GM21576 (cell line): ENCODE results near the gene PLBD1.

Experiments
- ATAC-seq: cut with Tn5 transposase; IDR thresholded peaks from one replicate; pipeline ENCODE4 v1.9.1; 2021; ENCODE audit warnings: mild to moderate bottlenecking, moderate library complexity; ENCODE audit not compliant: unreplicated experiment

Gene PLBD1

GRCh38 chr12:14567351-14568162 is at the start of gene PLBD1:
Gene PLBD1 (minus strand): TSS chr12:14567883. CDS start chr12:14567696, 187 bp downstream.
- peak; percentile 58 for ATAC-seq

GRCh38 chr12:14614704-14615121 is 47.0 kb upstream of the PLBD1 start:
- ATAC-seq, result peak; percentile 45

GRCh38 chr12:14613718-14614117 is 46.0 kb upstream of the PLBD1 start:
- ATAC-seq, result peak; percentile 95

GRCh38 chr12:14612898-14613445 is 45.3 kb upstream of the PLBD1 start:
- no peak for ATAC-seq

- no peak for ATAC-seq
These were observed 44.6 kb upstream of the PLBD1 start for GRCh38 chr12:14612250-14612649.

GRCh38 chr12:14611640-14612203 is 44.0 kb upstream of the PLBD1 start:
- ATAC-seq, result no peak

GRCh38 chr12:14607568-14607967 is 39.9 kb upstream of the PLBD1 start:
- no peak for ATAC-seq

GRCh38 chr12:14605401-14605989 is 37.8 kb upstream of the PLBD1 start:
- no peak for ATAC-seq

- ATAC-seq, result no peak
These were observed 34.2 kb upstream of the PLBD1 start for GRCh38 chr12:14601692-14602478.

GRCh38 chr12:14597480-14597879 is 29.8 kb upstream of the PLBD1 start:
- no peak for ATAC-seq

- no peak for ATAC-seq
These were observed 24.0 kb upstream of the PLBD1 start for GRCh38 chr12:14591719-14592118.

GRCh38 chr12:14589169-14590004 is 21.7 kb upstream of the PLBD1 start:
- ATAC-seq, result no peak

- ATAC-seq, result no peak
These were observed 20.9 kb upstream of the PLBD1 start for GRCh38 chr12:14588571-14588970.

- ATAC-seq, result no peak
These were observed 11.0 kb upstream of the PLBD1 start for GRCh38 chr12:14578646-14579045.

- ATAC-seq, result peak; percentile 60
These were observed 9.7 kb upstream of the PLBD1 start for GRCh38 chr12:14577344-14577743.

- ATAC-seq, result no peak
These were observed 9.2 kb upstream of the PLBD1 start for GRCh38 chr12:14576896-14577295.

GRCh38 chr12:14575585-14575984 is 7.9 kb upstream of the PLBD1 start:
- ATAC-seq, result no peak

- ATAC-seq, result no peak
These were observed 5.4 kb upstream of the PLBD1 start for GRCh38 chr12:14573118-14573517.

GRCh38 chr12:14572401-14572800 is 4.7 kb upstream of the PLBD1 start:
- ATAC-seq, result no peak

- no peak for ATAC-seq
These were observed 4.1 kb upstream of the PLBD1 start for GRCh38 chr12:14571779-14572178.
